NT2/D1 (cell line): ENCODE data around the gene GPATCH1.

ENCODE experiments used
- SUZ12 ChIP-seq: IDR thresholded peaks from 2 replicates; pipeline ENCODE4 v1.6.1; 2011; ENCODE audit not compliant: insufficient read length, insufficient read depth; ENCODE audit errors: extremely low read depth
- YY1 ChIP-seq: IDR thresholded peaks from 2 replicates; pipeline ENCODE4 v1.6.1; 2011; ENCODE audit not compliant: insufficient read length, insufficient read depth
- ZNF274 ChIP-seq: IDR thresholded peaks from 2 replicates; pipeline ENCODE4 v1.6.1; 2011; ENCODE audit warnings: mild to moderate bottlenecking, low read depth, low read length

DNA sequence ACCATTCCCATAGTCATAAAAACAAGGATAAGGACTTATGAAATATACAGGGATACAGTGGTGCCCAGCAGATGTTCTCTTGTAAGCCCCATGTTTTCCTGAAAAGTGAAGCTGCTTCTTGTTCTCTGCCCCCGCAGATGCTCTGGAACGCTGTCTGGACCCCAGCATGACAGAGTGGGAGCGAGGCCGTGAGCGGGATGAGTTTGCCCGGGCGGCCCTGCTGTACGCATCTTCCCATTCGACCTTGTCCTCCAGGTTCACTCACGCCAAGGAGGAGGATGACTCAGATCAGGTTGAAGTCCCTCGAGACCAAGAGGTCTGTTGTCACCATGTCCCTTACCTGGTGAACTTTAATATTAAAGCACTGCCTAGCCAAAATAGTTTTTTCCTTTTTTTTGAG is 30.6 kb downstream of the GPATCH1 start:
- TF ChIP-seq ZNF274 (no peak), YY1 (no peak), SUZ12 (no peak)
